ENCODE results near the gene MYO5A.

DNA sequence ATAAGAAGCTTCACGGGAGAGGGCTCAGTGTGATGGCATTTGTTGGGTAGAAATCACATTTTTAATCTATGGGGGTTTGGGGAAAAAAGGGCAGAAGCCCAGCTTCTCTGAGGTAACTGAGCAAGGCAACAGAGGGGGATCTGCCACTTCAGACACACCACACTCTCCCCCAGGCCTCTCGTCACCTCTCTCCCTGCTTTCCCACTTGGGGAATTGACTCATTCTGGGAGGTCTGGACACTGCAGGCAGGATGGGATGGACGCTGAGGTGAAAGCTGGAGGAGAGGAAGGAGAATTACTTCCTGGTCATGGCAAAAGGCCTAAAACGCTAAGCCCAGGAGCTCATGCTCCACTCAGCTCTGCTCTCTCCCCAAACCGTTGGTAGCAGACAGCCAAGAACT, 266.3 kb downstream of the MYO5A start:
- TF ChIP-seq, protein P1, sequence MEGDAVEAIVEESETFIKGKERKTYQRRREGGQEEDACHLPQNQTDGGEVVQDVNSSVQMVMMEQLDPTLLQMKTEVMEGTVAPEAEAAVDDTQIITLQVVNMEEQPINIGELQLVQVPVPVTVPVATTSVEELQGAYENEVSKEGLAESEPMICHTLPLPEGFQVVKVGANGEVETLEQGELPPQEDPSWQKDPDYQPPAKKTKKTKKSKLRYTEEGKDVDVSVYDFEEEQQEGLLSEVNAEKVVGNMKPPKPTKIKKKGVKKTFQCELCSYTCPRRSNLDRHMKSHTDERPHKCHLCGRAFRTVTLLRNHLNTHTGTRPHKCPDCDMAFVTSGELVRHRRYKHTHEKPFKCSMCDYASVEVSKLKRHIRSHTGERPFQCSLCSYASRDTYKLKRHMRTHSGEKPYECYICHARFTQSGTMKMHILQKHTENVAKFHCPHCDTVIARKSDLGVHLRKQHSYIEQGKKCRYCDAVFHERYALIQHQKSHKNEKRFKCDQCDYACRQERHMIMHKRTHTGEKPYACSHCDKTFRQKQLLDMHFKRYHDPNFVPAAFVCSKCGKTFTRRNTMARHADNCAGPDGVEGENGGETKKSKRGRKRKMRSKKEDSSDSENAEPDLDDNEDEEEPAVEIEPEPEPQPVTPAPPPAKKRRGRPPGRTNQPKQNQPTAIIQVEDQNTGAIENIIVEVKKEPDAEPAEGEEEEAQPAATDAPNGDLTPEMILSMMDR (conservative IDR thresholded peaks at IDR 0.05; ENCODE audit: low read length): no peak
- no peak for TF ChIP-seq EZH2phosphoT487 (IDR thresholded peaks at IDR 0.05; ENCODE audit: borderline replicate concordance, low read depth, low read length)
